ENCODE data around the gene CCDC88A.
"Not testable (repeated sequence)": the region's sequence is repeated elsewhere in the genome, so short reads cannot be mapped to it uniquely, and the experiment has no call there.

Gene CCDC88A

GRCh38 chr2:55384786-55385185 is 34.9 kb downstream of the CCDC88A start:
- no peak for DNase-seq

GRCh38 chr2:55371376-55371775 is 48.3 kb downstream of the CCDC88A start:
- DNase-seq: no peak

- no peak for DNase-seq
Observed at GRCh38 chr2:55370208-55370607, 49.4 kb downstream of the CCDC88A start.

- no peak for DNase-seq
Observed at GRCh38 chr2:55365303-55365702, 54.4 kb downstream of the CCDC88A start.

GRCh38 chr2:55364189-55365055 is 55.2 kb downstream of the CCDC88A start:
- DNase-seq: no peak

- no peak for DNase-seq
Observed at GRCh38 chr2:55363636-55364035, 56.0 kb downstream of the CCDC88A start.

GRCh38 chr2:55361465-55362189 is 58.0 kb downstream of the CCDC88A start:
- DNase-seq: no peak

- no peak for DNase-seq
Observed at GRCh38 chr2:55358451-55358850, 61.2 kb downstream of the CCDC88A start.

GRCh38 chr2:55357927-55358326 is 61.7 kb downstream of the CCDC88A start:
- no peak for DNase-seq

- DNase-seq: no peak
Observed at GRCh38 chr2:55357164-55357563, 62.5 kb downstream of the CCDC88A start.

GRCh38 chr2:55356136-55356535 is 63.5 kb downstream of the CCDC88A start:
- DNase-seq: not testable (repeated sequence)

GRCh38 chr2:55355451-55355850 is 64.2 kb downstream of the CCDC88A start:
- DNase-seq: no peak

GRCh38 chr2:55351672-55352071 is 68.0 kb downstream of the CCDC88A start:
- no peak for DNase-seq

- no peak for DNase-seq
Observed at GRCh38 chr2:55345064-55345463, 74.6 kb downstream of the CCDC88A start.

- DNase-seq: no peak
Observed at GRCh38 chr2:55338268-55338667, 81.4 kb downstream of the CCDC88A start.

GRCh38 chr2:55334728-55335127 is 84.9 kb downstream of the CCDC88A start:
- DNase-seq: no peak

GRCh38 chr2:55330541-55331297 is 88.9 kb downstream of the CCDC88A start:
- no peak for DNase-seq

GRCh38 chr2:55327470-55328230 is 92.0 kb downstream of the CCDC88A start:
- no peak for DNase-seq

GRCh38 chr2:55314985-55315384 is 104.7 kb downstream of the CCDC88A start:
- no peak for DNase-seq

- no peak for DNase-seq
Observed at GRCh38 chr2:55311444-55311870, 108.2 kb downstream of the CCDC88A start.

GRCh38 chr2:55309446-55309845 is 110.2 kb downstream of the CCDC88A start:
- no peak for DNase-seq

- DNase-seq: no peak
Observed at GRCh38 chr2:55302241-55302640, 117.4 kb downstream of the CCDC88A start.

- no peak for DNase-seq
Observed at GRCh38 chr2:55301277-55301676, 118.4 kb downstream of the CCDC88A start.

Measured in NK-92 treated with Interleukin-12 subunit alpha and Interleukin-12 subunit beta, amount 100 ng/mL, for 24 hours (cell line).